T1000 (cell line): ENCODE results near the gene PHF23.

Source experiments
- DNase-seq: peaks from one replicate; lab custom pipeline; 2025; ENCODE audit warnings: mixed read lengths; lab: John Stamatoyannopoulos, UW

The PHF23 gene

DNA sequence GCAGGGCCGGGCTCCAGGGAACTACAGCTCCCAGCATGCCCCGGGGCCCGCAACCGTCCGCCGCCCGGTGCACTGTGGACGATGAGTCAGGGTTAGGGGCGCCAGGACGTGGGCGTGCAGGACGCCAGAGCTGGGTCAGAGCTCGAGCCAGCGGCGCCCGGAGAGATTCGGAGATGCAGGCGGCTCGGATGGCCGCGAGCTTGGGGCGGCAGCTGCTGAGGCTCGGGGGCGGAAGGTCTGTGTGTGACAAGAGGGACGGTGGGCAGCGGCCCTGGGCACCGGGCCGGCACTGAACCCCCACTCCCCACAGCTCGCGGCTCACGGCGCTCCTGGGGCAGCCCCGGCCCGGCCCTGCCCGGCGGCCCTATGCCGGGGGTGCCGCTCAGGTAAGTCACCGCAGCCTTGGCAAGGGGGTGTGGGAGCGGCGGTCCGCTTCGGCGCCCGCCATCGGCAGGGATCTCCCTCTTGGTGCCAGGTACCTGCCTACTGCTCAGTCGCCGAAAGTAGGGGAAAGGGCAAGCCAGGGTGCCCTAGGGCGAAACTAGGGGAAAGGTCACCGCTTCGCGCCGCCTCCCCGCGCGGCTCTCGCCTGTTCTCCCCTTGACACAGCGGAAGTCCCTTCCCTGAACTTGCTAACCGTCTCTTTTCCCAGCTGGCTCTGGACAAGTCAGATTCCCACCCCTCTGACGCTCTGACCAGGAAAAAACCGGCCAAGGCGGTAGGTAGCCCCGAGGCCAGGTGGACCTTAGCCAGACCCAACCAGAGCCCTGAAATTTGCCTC lies 19.3 kb downstream of the PHF23 start, which contains the start of the genes ACADVL and DLG4:
TSS of gene ACADVL (plus strand) at position 127 of the 781 bp plus-strand sequence. CDS start at position 174, 47 bp downstream.
TSS of gene DLG4 (minus strand) at position 25 of the 781 bp plus-strand sequence.
- DNase-seq, result peak; percentile 82

DNA sequence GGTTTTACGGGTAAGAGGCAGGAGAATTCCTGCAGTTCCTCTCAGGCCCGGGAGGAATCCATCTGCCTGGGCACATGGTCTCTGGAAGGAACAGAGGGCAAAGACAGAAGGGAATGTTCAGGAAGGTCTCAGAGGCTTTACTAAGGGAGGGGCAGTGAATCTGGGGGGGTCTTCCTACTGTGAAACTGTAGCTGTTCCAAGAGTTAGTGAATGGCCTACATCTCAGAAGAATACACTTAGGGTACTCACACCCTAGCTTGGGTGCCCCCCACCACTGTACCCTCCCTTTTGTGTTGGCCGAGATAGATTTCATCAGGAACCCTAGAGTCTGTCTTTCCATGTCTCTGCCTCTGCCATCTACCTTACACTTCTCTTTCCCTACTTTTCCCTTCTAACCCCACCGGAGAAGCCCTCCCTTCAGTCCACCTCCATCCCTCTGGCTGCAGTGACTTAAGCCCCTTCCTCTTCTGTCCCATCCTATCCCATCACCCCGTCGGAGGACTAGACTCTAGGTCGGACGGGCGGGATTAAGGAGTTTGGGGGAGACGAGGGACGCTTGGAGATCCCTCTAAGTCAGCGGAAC lies 19.9 kb downstream of the PHF23 start:
- no peak for DNase-seq

- DNase-seq, result no peak
Measured at GRCh38 chr17:7218758-7219157, 20.5 kb downstream of the PHF23 start.

DNA sequence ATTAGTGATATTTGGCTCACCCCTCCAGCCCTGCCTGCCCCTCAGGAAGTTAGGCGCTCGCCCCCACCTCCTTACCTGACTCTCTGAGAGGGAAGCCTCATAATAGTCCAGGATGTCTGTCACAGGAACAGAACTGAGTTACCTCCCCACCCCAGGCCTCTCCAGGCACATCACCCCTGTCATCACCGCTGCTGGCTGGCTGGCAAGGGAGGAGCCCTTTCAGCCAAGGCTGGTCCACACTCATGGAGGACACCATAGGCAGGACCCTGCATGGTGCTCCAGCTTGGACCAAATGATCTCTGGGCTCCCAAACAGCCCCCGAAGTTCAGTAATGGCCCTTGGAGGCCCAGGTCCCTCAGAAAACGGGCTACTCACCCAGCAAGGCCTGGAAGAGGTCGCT lies 21.1 kb downstream of the PHF23 start:
- DNase-seq, result no peak

GRCh38 chr17:7217113-7217987 lies 21.9 kb downstream of the PHF23 start:
- DNase-seq, result peak; percentile 43

- DNase-seq, result no peak
Measured at GRCh38 chr17:7216242-7217112, 22.8 kb downstream of the PHF23 start.

- DNase-seq, result no peak
Measured at GRCh38 chr17:7215652-7216180, 23.5 kb downstream of the PHF23 start.

DNA sequence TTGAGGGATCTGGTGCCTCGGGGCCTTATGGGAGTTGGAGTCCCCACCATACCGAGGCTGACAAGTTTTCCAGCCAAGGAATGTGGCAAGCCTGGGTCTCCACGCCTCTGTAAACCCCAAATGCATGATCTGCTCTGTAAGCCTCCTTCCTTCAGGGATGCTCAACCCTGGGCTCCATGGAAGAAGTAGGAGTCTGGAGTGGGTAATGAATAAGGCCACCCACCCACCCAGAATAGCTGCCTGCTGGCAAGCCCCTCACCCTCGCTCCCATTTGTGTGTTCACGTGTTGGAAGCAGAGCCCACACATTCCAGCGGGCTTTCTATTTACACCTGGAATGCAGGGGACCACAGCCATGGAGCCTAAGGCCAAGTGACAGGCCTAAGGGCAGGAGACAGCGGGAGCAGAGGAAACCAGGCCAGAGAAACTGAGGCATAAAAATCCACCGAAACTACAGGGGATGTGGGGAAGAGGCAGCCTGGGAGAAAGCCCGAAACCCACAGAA lies 24.1 kb downstream of the PHF23 start:
- DNase-seq, result no peak

DNA sequence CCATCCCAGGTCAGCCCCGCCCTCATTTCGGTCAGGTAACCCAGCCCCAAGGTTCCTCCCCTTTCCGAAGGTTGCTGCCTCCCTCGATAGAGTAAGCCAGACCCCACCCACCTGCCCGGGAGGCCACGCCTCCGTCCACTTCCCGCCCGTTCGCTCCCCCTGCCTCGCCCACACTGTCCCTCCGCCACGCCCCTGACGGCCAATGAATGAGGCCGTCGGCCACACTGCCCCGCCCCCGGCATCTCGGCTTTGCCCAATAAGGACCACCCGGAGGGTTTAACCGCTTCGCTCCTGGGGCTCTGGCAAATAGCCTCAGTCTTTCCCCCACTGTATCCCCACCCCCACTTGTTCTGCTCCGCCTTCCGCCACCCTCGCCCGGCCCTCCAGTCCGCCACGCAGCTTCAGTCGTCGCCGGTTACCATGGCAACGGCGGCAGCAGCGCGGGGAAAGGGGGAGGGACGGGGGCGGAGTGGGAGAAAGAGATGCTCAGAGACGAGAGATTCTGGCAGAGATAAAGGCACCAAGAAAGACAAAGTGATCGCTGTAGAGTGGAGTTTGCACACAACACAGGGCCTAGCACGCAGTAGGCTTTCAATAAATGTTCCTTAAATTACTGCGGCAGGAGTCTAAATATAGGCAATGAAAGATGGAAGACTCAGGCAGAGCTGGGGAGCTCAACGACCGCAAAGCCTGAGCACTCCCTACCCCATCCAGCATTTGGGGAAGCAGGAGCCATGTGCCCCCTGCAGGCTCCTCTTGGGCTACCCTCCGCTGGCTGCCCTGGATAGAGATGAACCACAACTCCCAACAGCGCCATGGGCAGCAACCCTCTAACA lies 24.7 kb downstream of the PHF23 start:
- DNase-seq, result peak; percentile 98

- DNase-seq, result peak; percentile 83
Measured at GRCh38 chr17:7213895-7214299, 25.4 kb downstream of the PHF23 start.

GRCh38 chr17:7211491-7212273 lies 27.6 kb downstream of the PHF23 start:
- no peak for DNase-seq

- DNase-seq, result no peak
Measured at GRCh38 chr17:7208754-7209460, 30.4 kb downstream of the PHF23 start.

DNA sequence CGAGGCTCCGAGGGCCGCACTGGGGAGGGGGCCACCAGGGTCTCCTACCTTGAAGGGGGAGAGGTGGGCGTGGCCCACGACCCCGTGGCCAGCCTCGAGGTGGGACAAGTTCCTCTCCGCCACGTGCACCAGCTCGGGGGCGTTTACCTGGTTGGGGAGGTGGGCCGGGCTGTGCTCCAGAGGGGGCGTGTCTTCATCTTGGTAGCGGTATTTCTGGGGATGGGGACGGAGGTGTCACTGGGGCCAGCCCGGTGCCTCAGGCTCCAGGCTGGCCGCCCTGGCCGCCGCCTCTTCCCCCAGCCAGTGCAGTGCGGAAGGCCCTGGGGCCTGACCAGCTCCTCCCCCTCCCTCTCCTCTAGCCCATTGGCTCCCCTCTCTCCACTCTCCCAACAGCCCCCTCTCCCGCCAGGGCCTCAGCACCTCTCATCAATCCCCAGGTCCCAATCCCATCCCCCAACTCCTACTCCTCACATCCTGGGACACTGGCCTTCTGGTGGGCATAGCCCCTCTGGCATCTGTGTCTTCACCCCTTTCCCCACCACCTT lies 31.2 kb downstream of the PHF23 start:
- DNase-seq, result no peak

- DNase-seq, result no peak
Measured at GRCh38 chr17:7207120-7208001, 31.9 kb downstream of the PHF23 start.

GRCh38 chr17:7205561-7205960 lies 33.7 kb downstream of the PHF23 start:
- DNase-seq, result no peak

GRCh38 chr17:7204828-7205461 lies 34.3 kb downstream of the PHF23 start:
- DNase-seq, result peak; percentile 70

DNA sequence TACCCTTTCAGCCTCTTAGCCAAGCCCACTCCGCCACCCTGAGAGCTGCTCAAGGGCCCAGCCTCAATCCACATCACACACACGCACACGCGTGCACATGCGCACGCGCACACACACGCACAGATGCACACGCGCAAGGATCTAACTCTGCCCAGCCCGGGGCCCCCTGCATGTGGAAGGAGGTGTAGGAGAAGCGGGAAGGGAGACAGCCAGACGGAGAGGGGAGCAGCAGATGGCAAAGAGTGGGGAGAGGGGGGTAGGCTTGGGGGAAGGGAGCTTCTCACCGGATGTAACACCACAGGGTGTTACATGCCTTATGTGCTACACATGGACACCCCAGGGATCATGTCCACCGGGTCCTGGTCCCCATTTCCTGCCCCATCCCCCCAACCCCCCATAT lies 34.9 kb downstream of the PHF23 start:
- no peak for DNase-seq
